Measurements from ENCODE around the gene ZSCAN26.

The ZSCAN26 gene

GRCh38 chr6:28257042-28257441, 9.9 kb upstream of the ZSCAN26 start:
- no peak for DNase-seq (ENCODE audit: low read depth)
- no peak overlapping the region for H3K4me3 ChIP-seq (ENCODE audit: low read length)
- TF ChIP-seq CTCF (conservative IDR thresholded peaks at IDR 0.05; ENCODE audit: low read depth, low read length) = no peak

DNA sequence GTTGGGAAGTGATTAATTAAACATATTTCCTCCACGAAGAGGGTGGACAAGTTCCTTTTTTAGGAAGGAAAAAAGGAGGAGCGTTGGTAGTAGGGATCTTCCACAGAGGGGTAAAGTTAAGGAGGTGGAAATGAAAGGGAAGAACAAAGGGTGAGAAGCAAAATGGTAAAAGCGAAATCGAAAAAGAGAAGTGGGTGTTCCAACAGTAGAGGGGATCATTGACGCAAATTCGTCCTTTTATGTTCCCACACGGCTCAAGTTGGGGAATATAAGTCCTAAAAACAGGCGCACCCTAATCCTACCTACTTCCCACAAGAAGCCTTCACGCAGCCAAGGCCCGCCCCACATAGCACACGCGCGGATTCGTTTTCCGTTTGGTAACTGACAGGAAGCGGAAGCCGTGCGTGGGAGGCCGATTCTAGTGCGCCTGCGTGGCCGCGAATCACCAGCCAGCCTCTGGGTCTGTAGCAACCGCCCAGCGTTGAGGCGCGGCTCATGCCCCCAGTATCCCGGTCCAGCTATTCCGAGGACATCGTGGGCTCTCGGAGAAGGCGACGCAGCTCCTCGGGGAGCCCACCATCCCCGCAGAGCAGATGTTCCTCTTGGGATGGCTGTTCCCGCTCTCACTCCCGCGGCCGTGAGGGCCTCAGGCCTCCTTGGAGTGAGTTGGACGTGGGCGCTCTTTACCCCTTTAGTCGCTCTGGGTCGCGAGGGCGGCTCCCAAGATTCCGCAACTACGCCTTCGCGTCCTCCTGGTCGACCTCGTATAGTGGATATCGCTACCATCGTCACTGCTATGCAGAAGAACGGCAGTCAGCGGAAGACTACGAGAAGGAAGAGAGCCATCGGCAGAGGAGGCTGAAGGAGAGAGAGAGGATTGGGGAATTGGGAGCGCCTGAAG, 7.8 kb upstream of the ZSCAN26 start, which contains the start of gene NKAPL:
Gene NKAPL (plus strand): TSS at position 421 of the 901 bp plus-strand sequence. CDS start 75 bp downstream, at position 496.
- no peak for DNase-seq (ENCODE audit: low read depth)
- no peak for TF ChIP-seq CTCF (conservative IDR thresholded peaks at IDR 0.05; ENCODE audit: low read depth, low read length)
- peak within 1 kb of the TSS; percentile 33 for H3K4me3 ChIP-seq (ENCODE audit: low read length)

- H3K4me3 ChIP-seq (ENCODE audit: low read length) = no peak overlapping the region
- no peak for TF ChIP-seq CTCF (conservative IDR thresholded peaks at IDR 0.05; ENCODE audit: low read depth, low read length)
- DNase-seq (ENCODE audit: low read depth) = no peak
Observed at GRCh38 chr6:28263922-28264321, 3.0 kb upstream of the ZSCAN26 start.

DNA sequence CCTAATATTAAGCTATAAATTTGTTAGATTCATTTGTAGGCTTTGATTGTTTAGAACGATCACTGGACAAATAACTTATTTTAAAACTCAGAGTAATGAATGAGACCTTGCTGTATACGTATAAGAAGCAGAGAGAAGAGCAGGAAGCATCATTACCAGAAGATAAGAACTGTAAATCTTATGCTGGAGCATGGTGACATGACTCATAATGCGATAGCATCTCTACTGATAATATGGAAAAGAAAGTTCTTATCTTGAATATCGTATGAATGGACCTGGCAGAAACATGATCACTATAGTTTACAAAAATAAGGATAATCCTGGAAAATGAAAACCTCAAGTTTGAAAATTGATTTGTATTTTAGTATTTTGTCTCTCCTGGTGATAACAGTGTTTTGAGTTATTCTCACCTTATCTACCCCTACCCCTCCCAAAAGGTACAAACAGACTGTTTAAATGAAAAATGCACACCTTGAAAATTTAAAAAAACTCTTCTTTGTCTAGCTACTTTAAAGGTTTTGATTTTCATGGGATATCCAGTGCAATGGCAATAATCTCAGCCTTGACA, 2.0 kb upstream of the ZSCAN26 start:
- no peak for DNase-seq (ENCODE audit: low read depth)
- TF ChIP-seq CTCF (conservative IDR thresholded peaks at IDR 0.05; ENCODE audit: low read depth, low read length) = no peak
- no peak overlapping the region for H3K4me3 ChIP-seq (ENCODE audit: low read length)

GRCh38 chr6:28266563-28266961, 381 bp upstream of the ZSCAN26 start:
- H3K4me3 ChIP-seq (ENCODE audit: low read length) = peak overlapping the region; percentile 87
- DNase-seq (ENCODE audit: low read depth) = no peak
- no peak for TF ChIP-seq CTCF (conservative IDR thresholded peaks at IDR 0.05; ENCODE audit: low read depth, low read length)

DNA sequence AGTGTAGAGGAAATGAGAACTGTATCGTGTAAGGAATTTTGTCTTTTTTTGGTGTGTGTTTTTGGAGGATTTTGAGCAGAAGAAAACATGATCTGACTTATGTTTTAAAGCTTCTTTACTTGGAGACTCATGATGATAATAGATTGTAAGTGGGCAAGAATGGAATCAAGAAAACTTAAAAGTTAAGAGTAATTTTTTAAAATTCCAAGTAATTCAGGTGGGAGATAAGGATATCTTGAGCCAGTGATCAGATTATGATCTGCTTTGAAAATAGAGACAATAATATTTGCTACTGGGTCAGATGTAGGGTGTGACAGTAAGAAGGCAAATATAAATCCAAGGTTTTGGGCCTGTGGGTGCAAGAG, 734 bp downstream of the ZSCAN26 start:
- no peak for TF ChIP-seq CTCF (conservative IDR thresholded peaks at IDR 0.05; ENCODE audit: low read depth, low read length)
- no peak for DNase-seq (ENCODE audit: low read depth)
- peak overlapping the region; percentile 87 for H3K4me3 ChIP-seq (ENCODE audit: low read length)

DNA sequence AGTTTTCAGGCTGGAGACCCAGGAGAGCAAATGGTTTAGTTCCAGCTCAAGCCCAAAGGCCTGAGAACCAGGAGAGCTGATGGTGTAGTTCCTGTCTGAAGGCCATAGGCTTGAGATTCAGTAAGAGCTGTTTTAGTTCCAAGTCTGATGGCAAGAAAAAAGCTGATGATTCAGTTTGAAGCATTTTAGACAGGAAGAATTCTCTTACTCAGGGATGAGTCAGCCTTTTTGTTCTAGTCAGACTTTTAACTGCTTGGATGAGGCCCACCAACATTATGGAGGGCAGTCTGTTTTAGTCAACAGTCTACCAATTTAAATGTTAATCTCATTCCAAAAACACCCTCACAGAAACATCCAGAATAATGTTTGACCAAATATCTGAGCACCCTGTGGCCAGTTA, 2.5 kb downstream of the ZSCAN26 start:
- H3K4me3 ChIP-seq (ENCODE audit: low read length) = no peak overlapping the region
- TF ChIP-seq CTCF (conservative IDR thresholded peaks at IDR 0.05; ENCODE audit: low read depth, low read length) = no peak
- DNase-seq (ENCODE audit: low read depth) = no peak
